Kidney (tissue), 14 donors: ENCODE data around the gene PARVB. TPM values are rescaled to one million over a fixed set of nuclear protein-coding genes. Genes with fewer than 3 reads are reported as not detected.

ENCODE experiments used
- DNase-seq, 5 donors: peaks; one replicate each; pipeline ENCODE4 v3.0.0-alpha.2; 2013 to 2020
- FAIRE-seq: peaks from 2 replicates; lab custom pipeline; 2012; peaks lifted over from hg19 to GRCh38; lab: Jason Lieb, UNC
- H3K27ac ChIP-seq, 2 donors: one replicate each; pipeline ENCODE4 v1.7.0; 2013; ENCODE audit warnings: low read depth in 2 of 2, low read length in 2 of 2, inconsistent platforms in 1 of 2
- H3K27me3 ChIP-seq: one replicate; pipeline ENCODE4 v1.7.1; 2013; ENCODE audit warnings: low read length, inconsistent platforms; ENCODE audit not compliant: control insufficient read depth, insufficient read depth
- H3K36me3 ChIP-seq, 3 donors: one replicate each; pipeline versions ENCODE4 v1.7.0 to v1.7.1; 2013; ENCODE audit warnings: low read length in 3 of 3, control low read depth in 1 of 3, inconsistent platforms in 1 of 3; ENCODE audit not compliant: insufficient read depth in 3 of 3, control insufficient read depth in 2 of 3
- H3K4me1 ChIP-seq, 3 donors: one replicate each; pipeline versions ENCODE4 v1.7.0 to v1.7.1; 2013; ENCODE audit warnings: low read length in 3 of 3, inconsistent platforms in 1 of 3, low read depth in 1 of 3; ENCODE audit not compliant: control insufficient read depth in 2 of 3, insufficient read depth in 2 of 3
- H3K4me3 ChIP-seq, 3 donors: one replicate each; pipeline versions ENCODE4 v1.7.0 to v1.8.1; 2013; ENCODE audit warnings: low read length in 3 of 3, control low read depth in 1 of 3, inconsistent platforms in 1 of 3
- H3K9ac ChIP-seq, 3 donors: one replicate each; pipeline versions ENCODE4 v1.7.0 to v1.7.1; 2013; ENCODE audit warnings: low read length in 3 of 3, control low read depth in 1 of 3, inconsistent platforms in 1 of 3
- H3K9me3 ChIP-seq, 3 donors: one replicate each; pipeline versions ENCODE4 v1.7.0 to v1.7.1; 2013; ENCODE audit warnings: low read length in 3 of 3, control low read depth in 1 of 3, inconsistent platforms in 1 of 3; ENCODE audit not compliant: control insufficient read depth in 2 of 3, insufficient read depth in 1 of 3
- CTCF ChIP-seq: IDR thresholded peaks from 3 replicates; pipeline ENCODE4 v1.5.1; 2012; ENCODE audit warnings: mild to moderate bottlenecking, moderate library complexity, borderline replicate concordance; ENCODE audit not compliant: insufficient read depth; ENCODE audit errors: extremely low read depth
- intact Hi-C: fragments of 100-400 bp; cut with DNase I; formaldehyde crosslinking; loops from one replicate; pipeline ENCODE4 v1.11.1; 2022
- polyA plus RNA-seq: library from polyadenylated mRNA; stranded (reverse); fragments of 350-450 nt; fragmentation: Illumina TruSeq; extraction: RNeasy Lipid Tissue Mini Kit (QIAGEN cat#74804); gene quantifications from one replicate; pipeline ENCODE4 v1.2.3, GENCODE V29; 2014; ENCODE audit warnings: low read depth, low replicate concordance; ENCODE audit not compliant: insufficient read depth
- total RNA-seq: library from RNA; stranded (reverse); fragmentation: NEBNext Ultra II Directional; extraction: Animal tissue kit (Norgen Biotek cat#: 25700); gene quantifications from one replicate; pipeline ENCODE4 v1.2.1, GENCODE V29; 2021
- donor health status: control.
- donor health status: control.
- donor health status: control.
- donor health status: control.
- donor health status: control.
- donor health status: DM: yes; HTN: yes; CAD: no.
- donor health status: Normal renal cell carcinoma (clear cell type).

Gene PARVB
- total and polyA plus RNA-seq, 2 donors from 2014 or later = 32.9 to 51.1 TPM

- no peak for FAIRE-seq
- TF ChIP-seq CTCF = no peak
- no peaks in the 10 kb centered on the region for H3K4me1 ChIP-seq
- peak overlapping the region in 1 of 3 donors; percentile 23 for H3K4me3 ChIP-seq
- H3K9ac ChIP-seq = no peak overlapping the region
- no peaks in the 10 kb centered on the region for H3K27me3 ChIP-seq
- intact Hi-C loops = no loop called here
- no peak overlapping the region for H3K27ac ChIP-seq
- H3K9me3 ChIP-seq = peaks cover 2 to 14% (median 4%) of the 10 kb centered on the region in 3 donors
- no peaks in the 10 kb centered on the region for H3K36me3 ChIP-seq
- DNase-seq = no peak
Measured at GRCh38 chr22:44213489-44214043, 189.5 kb downstream of the PARVB start.

GRCh38 chr22:44214187-44214586, 190.1 kb downstream of the PARVB start:
- intact Hi-C loops = no loop called here
- no peak for TF ChIP-seq CTCF
- DNase-seq = no peak
- no peak overlapping the region for H3K9ac ChIP-seq
- no peak for FAIRE-seq
- H3K27me3 ChIP-seq = no peaks in the 10 kb centered on the region
- H3K4me3 ChIP-seq = no peak overlapping the region
- no peak overlapping the region for H3K27ac ChIP-seq
- H3K9me3 ChIP-seq = peaks cover 1 to 14% (median 4%) of the 10 kb centered on the region in 3 donors
- no peaks in the 10 kb centered on the region for H3K36me3 ChIP-seq
- no peaks in the 10 kb centered on the region for H3K4me1 ChIP-seq

GRCh38 chr22:44214764-44215163, 190.7 kb downstream of the PARVB start:
- Histone ChIP-seq H3K4me3 (no peak overlapping the region), H3K36me3 (no peaks in the 10 kb centered on the region), H3K4me1 (no peaks in the 10 kb centered on the region), H3K9ac (no peak overlapping the region), H3K27ac (no peak overlapping the region), H3K9me3 (peaks cover 0 to 13% (median 4%) of the 10 kb centered on the region in 3 donors), H3K27me3 (no peaks in the 10 kb centered on the region)
- FAIRE-seq = no peak
- no peak for TF ChIP-seq CTCF
- intact Hi-C loops = no loop called here
- no peak for DNase-seq

GRCh38 chr22:44215287-44215686, 191.2 kb downstream of the PARVB start:
- no peak for TF ChIP-seq CTCF
- Histone ChIP-seq H3K4me3 (no peak overlapping the region), H3K27me3 (no peaks in the 10 kb centered on the region), H3K9ac (no peak overlapping the region), H3K4me1 (no peaks in the 10 kb centered on the region), H3K36me3 (no peaks in the 10 kb centered on the region), H3K9me3 (peaks cover 0 to 11% (median 4%) of the 10 kb centered on the region in 3 donors), H3K27ac (no peak overlapping the region)
- DNase-seq = no peak
- no peak for FAIRE-seq
- intact Hi-C loops = no loop called here
